GM19351 (cell line): ENCODE measurements around the gene IL22RA1.

Experiments used
- ATAC-seq: cut with Tn5 transposase; IDR thresholded peaks from one replicate; pipeline ENCODE4 v1.9.1; 2021; ENCODE audit warnings: mild to moderate bottlenecking, moderate library complexity; ENCODE audit not compliant: unreplicated experiment

Gene IL22RA1

GRCh38 chr1:24080131-24080530 is 62.8 kb downstream of the IL22RA1 start:
- ATAC-seq = no peak

GRCh38 chr1:24077278-24077978 is 65.5 kb downstream of the IL22RA1 start:
- ATAC-seq = no peak

GRCh38 chr1:24075946-24076345 is 67.0 kb downstream of the IL22RA1 start:
- ATAC-seq = no peak

GRCh38 chr1:24075590-24075854 is 67.4 kb downstream of the IL22RA1 start:
- ATAC-seq = no peak

GRCh38 chr1:24074817-24075589 is 67.9 kb downstream of the IL22RA1 start:
- ATAC-seq = no peak

- no peak for ATAC-seq
Measured at GRCh38 chr1:24074196-24074595, 68.7 kb downstream of the IL22RA1 start.

GRCh38 chr1:24071941-24072340 is 71.0 kb downstream of the IL22RA1 start:
- ATAC-seq = no peak

- ATAC-seq = no peak
Measured at GRCh38 chr1:24070821-24071393, 72.0 kb downstream of the IL22RA1 start.

GRCh38 chr1:24069817-24070216 is 73.1 kb downstream of the IL22RA1 start:
- no peak for ATAC-seq
